HepG2 (cell line): ENCODE measurements around the gene PCNT. TPM values are rescaled to one million over a fixed set of nuclear protein-coding genes. Genes with fewer than 3 reads are reported as not detected.

Source experiments
- CENPBD1 ChIP-seq: sonication (generic); formaldehyde crosslinking; IDR thresholded peaks from 2 replicates; pipeline ENCODE4 v1.8.0; 2022; ENCODE audit warnings: missing genetic modification reagents, low read depth, mild to moderate bottlenecking, borderline replicate concordance
- CTCF ChIP-seq: sonication (generic); formaldehyde crosslinking; IDR thresholded peaks from 2 replicates; pipeline ENCODE4 v1.5.0; 2020; ENCODE audit warnings: mild to moderate bottlenecking, missing genetic modification reagents, moderate library complexity
- HOXA3 ChIP-seq: sonication (generic); formaldehyde crosslinking; IDR thresholded peaks from 2 replicates; pipeline ENCODE4 v1.5.0; 2020; ENCODE audit warnings: missing genetic modification reagents
- MAFF ChIP-seq: IDR thresholded peaks from 2 replicates; pipeline ENCODE4 v1.6.1; 2011; ENCODE audit warnings: low read depth, low read length, improper control_type of control experiment
- PLRG1 ChIP-seq: fragments of 450-650 bp; conservative IDR thresholded peaks from 2 replicates; pipeline ENCODE4 v1.6.1; 2016
- PRDM4 ChIP-seq: sonication (generic); formaldehyde crosslinking; IDR thresholded peaks from 2 replicates; pipeline ENCODE4 v1.9.0; 2021; ENCODE audit warnings: missing genetic modification reagents, borderline replicate concordance
- ZBED4 ChIP-seq: sonication (generic); formaldehyde crosslinking; IDR thresholded peaks from 2 replicates; pipeline ENCODE4 v1.4.0; 2020; ENCODE audit warnings: missing genetic modification reagents, borderline replicate concordance
- ZNF646 ChIP-seq: sonication (generic); formaldehyde crosslinking; IDR thresholded peaks from 2 replicates; pipeline ENCODE4 v1.9.0; 2021; ENCODE audit warnings: mild to moderate bottlenecking, missing genetic modification reagents
- polyA plus RNA-seq, 8 experiments: library from polyadenylated mRNA; depleted of rRNA in 3 of 8; stranded (reverse) in 7 of 8; unstranded in 1 of 8; fragments of >200 nt; fragmentation: Illumina TruSeq in 4 of 8; extraction: Trizol in 4 of 8; gene quantifications; 2 replicates each; pipeline versions ENCODE4 v1.2.1 to v1.2.3, GENCODE V29; 2011 to 2016; ENCODE audit warnings: low read depth in 4 of 8, missing spikeins in 1 of 8, mixed read lengths in 1 of 8; ENCODE audit not compliant: insufficient read depth in 1 of 8
- total RNA-seq, 5 experiments: library from RNA; depleted of rRNA; stranded (reverse); fragments of >200 nt; fragmentation: Illumina TruSeq; extraction: Trizol; gene quantifications; 2 replicates each; pipeline ENCODE4 v1.2.3, GENCODE V29; 2016; ENCODE audit warnings: low read depth in 1 of 5

Gene PCNT
- total and polyA plus RNA-seq, 2 of the 13 experiments (the other 11 are each of a cell fraction or from before 2014, with no cell fraction given) = 5.6 to 12.4 TPM

GRCh38 chr21:46458315-46459023, 134.5 kb downstream of the PCNT start, which contains the start of gene DIP2A (continued):
- TF ChIP-seq ZBED4 (no peak; the same call in 1 of the 2 replicates), HOXA3 (CRISPR knock-in tag) (peak; percentile 71), PRDM4 (no peak), CTCF (CRISPR knock-in tag) (peak; percentile 57), CENPBD1 (CRISPR knock-in tag) (no peak), ZNF646 (CRISPR knock-in tag) (no peak), PLRG1 (no peak), MAFF (no peak)
